Measurements from ENCODE around the gene SLC25A21.

The SLC25A21 gene

GRCh38 chr14:36726128-36726527 is 446.3 kb downstream of the SLC25A21 start:
- H3K27me3 Mint-ChIP-seq (ENCODE audit: low read depth) = no peaks in the 10 kb centered on the region
- H3K4me1 Mint-ChIP-seq = peaks cover 5% of the 10 kb centered on the region
- H3K4me3 Mint-ChIP-seq = no peak overlapping the region
- H3K36me3 Mint-ChIP-seq (ENCODE audit: low read depth) = no peaks in the 10 kb centered on the region
- H3K27ac Mint-ChIP-seq = no peak overlapping the region
- no peak for TF ChIP-seq CTCF (IDR thresholded peaks at IDR 0.05; ENCODE audit: unreplicated experiment in 3 of 3)
- H3K9me3 Mint-ChIP-seq = no peaks in the 10 kb centered on the region

GRCh38 chr14:36724162-36724561 is 448.2 kb downstream of the SLC25A21 start:
- no peak for TF ChIP-seq CTCF (IDR thresholded peaks at IDR 0.05; ENCODE audit: unreplicated experiment in 3 of 3)
- Mint-ChIP-seq H3K9me3 (no peaks in the 10 kb centered on the region), H3K27me3 (ENCODE audit: low read depth) (no peaks in the 10 kb centered on the region), H3K4me3 (no peak overlapping the region), H3K36me3 (ENCODE audit: low read depth) (no peaks in the 10 kb centered on the region), H3K4me1 (peaks cover 5% of the 10 kb centered on the region), H3K27ac (no peak overlapping the region)

GRCh38 chr14:36723530-36723929 is 448.9 kb downstream of the SLC25A21 start:
- Mint-ChIP-seq H3K4me1 (peaks cover 5% of the 10 kb centered on the region), H3K4me3 (no peak overlapping the region), H3K27me3 (ENCODE audit: low read depth) (no peaks in the 10 kb centered on the region), H3K27ac (no peak overlapping the region), H3K36me3 (ENCODE audit: low read depth) (no peaks in the 10 kb centered on the region), H3K9me3 (no peaks in the 10 kb centered on the region)
- no peak for TF ChIP-seq CTCF (IDR thresholded peaks at IDR 0.05; ENCODE audit: unreplicated experiment in 3 of 3)

- Mint-ChIP-seq H3K36me3 (ENCODE audit: low read depth) (no peaks in the 10 kb centered on the region), H3K4me3 (no peak overlapping the region), H3K4me1 (peaks cover 9% of the 10 kb centered on the region), H3K9me3 (no peaks in the 10 kb centered on the region), H3K27ac (no peak overlapping the region), H3K27me3 (ENCODE audit: low read depth) (no peaks in the 10 kb centered on the region)
- TF ChIP-seq CTCF (IDR thresholded peaks at IDR 0.05; ENCODE audit: unreplicated experiment in 3 of 3) = no peak
Measured at GRCh38 chr14:36721877-36722276, 450.5 kb downstream of the SLC25A21 start.

GRCh38 chr14:36720657-36721056 is 451.7 kb downstream of the SLC25A21 start:
- no peak overlapping the region for H3K4me3 Mint-ChIP-seq
- no peaks in the 10 kb centered on the region for H3K9me3 Mint-ChIP-seq
- no peak overlapping the region for H3K27ac Mint-ChIP-seq
- no peaks in the 10 kb centered on the region for H3K36me3 Mint-ChIP-seq (ENCODE audit: low read depth)
- TF ChIP-seq CTCF (IDR thresholded peaks at IDR 0.05; ENCODE audit: unreplicated experiment in 3 of 3) = no peak
- peaks cover 4% of the 10 kb centered on the region for H3K27me3 Mint-ChIP-seq (ENCODE audit: low read depth)
- H3K4me1 Mint-ChIP-seq = peaks cover 5% of the 10 kb centered on the region

GRCh38 chr14:36719823-36720222 is 452.6 kb downstream of the SLC25A21 start:
- no peak for TF ChIP-seq CTCF (IDR thresholded peaks at IDR 0.05; ENCODE audit: unreplicated experiment in 3 of 3)
- H3K36me3 Mint-ChIP-seq (ENCODE audit: low read depth) = no peaks in the 10 kb centered on the region
- H3K27ac Mint-ChIP-seq = no peak overlapping the region
- no peak overlapping the region for H3K4me3 Mint-ChIP-seq
- peaks cover 5% of the 10 kb centered on the region for H3K4me1 Mint-ChIP-seq
- H3K9me3 Mint-ChIP-seq = no peaks in the 10 kb centered on the region
- peaks cover 4% of the 10 kb centered on the region for H3K27me3 Mint-ChIP-seq (ENCODE audit: low read depth)

All from nephron (organoid).